GM19455 (cell line): ENCODE data around the gene EYA2.
"Not testable (repeated sequence)": the region's sequence is repeated elsewhere in the genome, so short reads cannot be mapped to it uniquely, and the experiment has no call there.

Experiments used
- ATAC-seq: cut with Tn5 transposase; IDR thresholded peaks from one replicate; pipeline ENCODE4 v1.9.1; 2021; ENCODE audit not compliant: unreplicated experiment

The EYA2 gene

DNA sequence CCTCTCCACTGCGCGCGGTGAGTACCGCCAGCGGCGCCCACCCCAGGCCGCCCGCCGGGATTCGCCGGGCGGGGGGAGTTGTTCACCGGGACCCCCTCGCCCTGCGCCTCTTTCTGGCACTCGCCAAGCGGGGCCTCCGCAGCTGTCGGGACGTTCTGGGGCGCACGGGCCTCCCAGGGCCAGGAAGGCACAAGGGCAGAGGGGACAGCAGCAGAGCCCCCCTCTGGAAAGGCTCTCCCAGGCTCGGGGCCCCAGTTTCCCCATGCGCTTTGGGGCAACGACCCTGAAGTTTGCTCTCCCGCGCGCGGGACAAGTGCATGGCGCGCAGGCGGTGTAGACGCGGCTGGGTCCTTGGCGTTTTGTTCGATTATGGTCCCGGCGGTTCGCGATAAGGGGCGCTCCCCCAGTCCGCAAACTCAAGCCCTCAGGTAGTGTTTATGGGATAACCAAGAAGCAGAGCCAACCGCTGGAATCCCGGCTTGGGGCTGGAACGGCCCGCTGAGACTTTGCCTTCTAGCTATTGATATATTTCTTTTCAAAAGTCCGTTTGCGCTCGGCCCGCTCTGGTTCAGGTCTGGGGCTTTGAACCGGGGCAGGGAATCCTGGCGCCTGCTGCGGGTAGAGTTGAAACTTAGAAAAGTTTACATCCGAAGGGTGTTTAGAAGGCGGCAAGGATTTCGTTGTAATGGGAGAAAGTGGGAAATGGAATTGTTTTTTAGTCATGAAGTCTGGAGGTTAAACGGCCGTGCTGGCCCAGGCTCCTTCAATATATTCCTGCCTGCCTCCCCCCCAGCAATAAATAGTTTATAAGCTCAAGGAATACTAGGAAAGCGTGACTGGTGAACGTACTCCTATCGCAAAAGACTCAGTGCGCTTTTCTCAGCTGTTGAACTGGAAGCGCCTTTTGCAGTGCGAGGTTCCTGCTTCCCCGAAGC is 595 bp downstream of the EYA2 start:
- ATAC-seq, result no peak

DNA sequence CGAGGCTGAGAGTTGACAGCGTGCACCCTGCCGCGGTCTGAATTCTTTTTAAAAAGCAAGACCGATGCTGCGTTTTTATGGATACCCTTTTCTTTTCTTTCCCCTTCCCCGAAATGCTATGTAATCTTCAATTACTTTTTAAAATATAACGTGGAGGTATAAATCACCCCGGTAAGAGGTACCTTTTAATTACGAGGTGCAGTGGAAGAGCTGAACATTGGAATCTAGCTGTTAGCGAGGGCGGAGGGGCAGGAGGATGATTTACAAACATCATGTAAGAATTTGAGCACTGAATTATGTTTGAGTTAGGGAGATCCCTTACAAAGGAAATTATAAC is 1.2 kb downstream of the EYA2 start:
- ATAC-seq, result no peak

DNA sequence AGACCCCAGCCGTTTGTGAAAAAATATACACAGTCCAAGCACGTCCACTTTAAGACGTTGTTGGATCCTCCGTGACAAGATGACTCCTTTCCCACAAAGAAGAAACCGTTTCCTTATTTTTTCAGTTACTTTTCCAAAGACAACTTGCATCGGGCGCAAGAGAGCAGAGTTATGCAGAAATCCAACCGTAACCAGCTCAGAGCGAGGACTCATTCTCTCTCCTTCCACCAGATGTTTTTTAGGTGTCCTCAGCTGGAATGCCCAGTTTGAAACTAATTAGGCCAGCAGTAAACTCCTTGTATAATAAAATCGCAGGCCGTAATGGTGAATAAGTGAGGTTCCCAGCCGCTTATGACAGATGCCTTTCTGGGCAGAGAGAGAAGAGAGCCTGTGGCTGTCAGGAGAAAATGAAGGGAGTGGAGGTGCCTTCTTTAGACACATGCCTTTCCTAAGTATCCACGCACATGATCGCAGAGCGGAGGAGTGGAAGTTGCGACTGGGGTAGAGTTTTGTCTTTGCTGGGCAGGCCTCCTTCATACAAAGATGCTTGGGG is 2.8 kb downstream of the EYA2 start:
- ATAC-seq, result no peak

DNA sequence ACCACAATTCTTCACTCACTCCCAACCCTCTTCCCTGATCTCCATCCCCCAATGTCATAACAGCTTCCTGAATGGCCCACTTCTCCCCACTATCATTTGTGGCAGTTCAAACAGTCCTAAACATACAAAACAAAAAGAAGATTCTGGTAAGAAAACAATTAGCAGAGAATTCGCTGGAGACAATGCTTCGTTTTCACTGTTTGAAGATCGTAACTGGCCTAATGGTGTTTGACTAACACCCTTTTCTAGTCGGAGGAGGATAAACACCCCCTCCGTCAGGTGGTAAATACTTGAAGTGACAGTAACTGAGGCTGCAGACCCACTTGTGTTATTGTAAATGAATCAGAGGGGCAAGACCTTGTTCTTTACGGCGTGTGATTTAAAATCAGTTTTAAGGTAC is 3.8 kb downstream of the EYA2 start:
- ATAC-seq, result no peak

DNA sequence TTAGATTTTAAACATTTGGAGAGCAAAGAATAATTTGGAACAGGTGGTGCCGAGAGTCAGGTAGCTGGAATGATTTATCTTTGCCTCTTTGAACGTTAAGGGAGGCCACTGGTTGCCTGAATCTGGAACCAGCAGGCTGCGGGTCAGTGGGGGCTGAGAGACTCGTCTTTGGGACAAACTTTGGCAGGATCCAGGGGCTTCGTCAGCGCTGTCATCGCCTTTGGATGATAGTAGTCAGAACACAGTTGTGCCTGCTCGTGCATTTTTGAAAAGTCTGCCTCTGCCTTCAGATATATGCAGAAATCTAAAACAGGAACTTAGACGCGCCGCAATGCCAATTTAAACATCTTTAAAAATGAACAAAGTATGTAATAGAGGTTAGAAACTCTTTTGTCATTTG is 5.0 kb downstream of the EYA2 start:
- ATAC-seq, result no peak

DNA sequence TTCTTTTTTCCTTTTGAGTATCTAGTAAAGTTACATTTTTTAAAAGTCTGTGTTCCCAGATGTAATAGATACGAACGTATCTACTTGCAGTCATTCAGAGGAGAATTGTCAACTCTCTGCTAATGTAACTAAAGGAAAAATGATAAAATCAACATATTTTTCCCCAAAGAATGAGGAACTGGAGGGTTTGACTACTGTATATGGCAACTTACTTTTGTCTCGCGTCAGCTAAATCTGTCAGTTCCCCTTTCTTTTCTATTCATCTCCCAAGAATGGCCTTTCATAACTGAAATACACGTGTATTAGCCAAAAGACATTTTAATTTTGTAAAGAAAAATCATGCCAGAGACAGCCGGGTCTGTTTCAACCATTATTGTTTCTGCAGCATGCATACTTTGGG is 5.4 kb downstream of the EYA2 start:
- no peak for ATAC-seq

DNA sequence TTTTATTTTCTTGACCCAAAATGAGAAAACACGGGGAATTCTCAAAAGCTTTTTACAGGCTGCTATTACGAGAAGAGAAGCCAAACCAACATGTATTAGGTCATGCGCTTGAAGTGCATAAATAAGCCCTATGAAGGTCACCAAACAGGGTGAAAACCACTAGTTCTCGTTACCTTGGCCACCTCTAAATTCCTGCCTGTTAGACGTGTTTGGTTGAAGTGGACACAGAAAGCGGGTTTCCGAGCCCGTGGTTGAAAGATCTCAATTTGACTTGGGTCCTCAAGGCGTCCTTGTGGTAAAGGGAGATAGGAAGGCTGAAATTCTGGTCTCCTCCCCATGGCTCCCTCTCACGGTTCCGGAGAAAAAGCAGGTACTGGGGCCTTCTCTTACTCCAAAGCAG is 6.2 kb downstream of the EYA2 start:
- ATAC-seq, result no peak

DNA sequence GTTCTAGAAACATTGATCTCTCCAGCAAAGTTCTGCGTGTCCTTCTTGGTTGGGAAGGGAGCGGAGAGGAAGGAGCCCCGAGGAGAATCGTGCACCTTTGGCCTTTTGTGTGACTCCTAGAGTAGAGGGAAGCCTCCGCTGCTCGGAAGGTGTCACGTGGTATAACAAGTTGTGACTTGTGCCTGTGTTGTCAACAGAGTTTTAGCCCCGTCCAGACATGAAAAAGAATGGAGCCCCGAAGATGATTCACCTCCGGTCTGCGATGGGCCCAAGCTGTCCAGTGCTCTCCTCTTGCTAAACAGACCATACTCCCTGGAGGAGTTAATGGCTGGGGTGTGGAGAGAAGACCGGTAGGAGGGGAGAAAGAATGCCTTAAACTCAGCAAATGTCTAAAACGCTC is 7.0 kb downstream of the EYA2 start:
- no peak for ATAC-seq

DNA sequence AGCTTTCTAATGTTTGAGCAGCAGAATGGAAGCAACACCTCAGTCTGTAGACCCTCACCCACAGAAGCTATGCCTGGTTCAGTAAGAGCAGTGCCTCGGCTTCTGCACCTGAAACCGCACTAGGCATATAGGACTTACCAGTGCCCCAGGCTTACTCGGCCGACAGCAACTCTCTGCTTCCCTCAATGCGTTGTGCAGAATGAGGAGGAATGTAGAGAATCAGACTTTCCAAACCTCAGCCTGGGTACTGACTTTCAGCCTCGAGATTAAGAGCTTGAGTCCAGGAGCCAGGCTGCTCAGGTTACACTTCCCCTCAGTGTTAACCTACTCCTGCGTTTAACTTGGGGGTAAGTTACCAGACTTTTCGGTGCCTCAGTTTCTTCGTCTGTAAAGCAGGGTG is 8.6 kb downstream of the EYA2 start:
- ATAC-seq, result no peak

DNA sequence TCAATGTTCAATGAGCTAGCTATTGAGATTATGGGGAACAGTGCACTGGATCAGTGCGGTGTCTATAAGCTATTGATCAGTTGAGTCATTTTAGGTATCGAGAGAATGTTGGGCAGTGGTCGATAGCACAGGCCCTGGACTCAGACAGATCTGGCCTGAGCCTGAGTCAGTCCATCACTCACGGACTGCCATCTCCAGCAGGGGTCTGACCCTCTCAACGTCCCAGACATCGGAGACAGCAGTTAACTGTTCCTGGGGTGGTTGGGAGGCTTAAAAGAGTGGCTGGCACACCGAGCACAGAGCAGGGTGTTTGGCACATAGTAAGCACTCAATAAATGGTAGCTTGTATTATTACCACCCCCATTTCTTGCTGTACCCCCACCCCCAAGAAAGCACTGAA is 9.3 kb downstream of the EYA2 start:
- no peak for ATAC-seq

DNA sequence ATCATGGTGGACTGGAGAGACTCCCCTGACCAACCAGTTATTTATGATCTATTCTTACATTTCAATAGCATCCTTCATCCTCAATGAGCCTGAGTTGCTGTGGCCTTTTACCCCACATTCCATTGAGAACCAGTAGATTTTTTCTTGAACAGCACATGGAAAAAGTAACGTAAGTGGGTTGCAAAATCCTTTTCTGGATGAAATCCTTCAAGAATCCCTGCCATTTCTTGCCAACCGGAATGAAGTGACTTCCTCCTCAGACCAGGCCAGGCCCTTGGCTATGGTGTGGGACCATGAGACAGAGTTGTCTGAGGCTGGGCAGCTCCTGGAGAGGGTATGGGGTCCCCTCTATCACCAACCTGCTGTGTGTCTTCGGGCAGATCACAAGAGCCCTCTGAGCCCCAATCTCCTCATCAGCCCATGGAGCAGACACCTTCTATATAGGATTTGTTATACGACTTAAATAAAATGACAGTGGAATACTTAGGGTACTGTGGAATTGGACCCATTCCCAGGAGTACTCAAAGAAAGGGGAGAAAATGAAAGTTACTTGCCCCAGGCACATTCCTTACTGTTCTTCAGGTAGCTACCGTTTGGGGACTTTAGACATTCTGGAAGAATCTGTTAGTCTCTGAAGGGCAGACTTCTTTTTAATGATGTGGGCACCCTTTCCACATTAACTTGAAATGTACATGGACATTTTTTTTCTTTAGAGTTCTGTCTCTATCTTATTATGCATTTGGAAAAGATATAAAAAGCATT is 10.9 kb downstream of the EYA2 start:
- ATAC-seq, result no peak

DNA sequence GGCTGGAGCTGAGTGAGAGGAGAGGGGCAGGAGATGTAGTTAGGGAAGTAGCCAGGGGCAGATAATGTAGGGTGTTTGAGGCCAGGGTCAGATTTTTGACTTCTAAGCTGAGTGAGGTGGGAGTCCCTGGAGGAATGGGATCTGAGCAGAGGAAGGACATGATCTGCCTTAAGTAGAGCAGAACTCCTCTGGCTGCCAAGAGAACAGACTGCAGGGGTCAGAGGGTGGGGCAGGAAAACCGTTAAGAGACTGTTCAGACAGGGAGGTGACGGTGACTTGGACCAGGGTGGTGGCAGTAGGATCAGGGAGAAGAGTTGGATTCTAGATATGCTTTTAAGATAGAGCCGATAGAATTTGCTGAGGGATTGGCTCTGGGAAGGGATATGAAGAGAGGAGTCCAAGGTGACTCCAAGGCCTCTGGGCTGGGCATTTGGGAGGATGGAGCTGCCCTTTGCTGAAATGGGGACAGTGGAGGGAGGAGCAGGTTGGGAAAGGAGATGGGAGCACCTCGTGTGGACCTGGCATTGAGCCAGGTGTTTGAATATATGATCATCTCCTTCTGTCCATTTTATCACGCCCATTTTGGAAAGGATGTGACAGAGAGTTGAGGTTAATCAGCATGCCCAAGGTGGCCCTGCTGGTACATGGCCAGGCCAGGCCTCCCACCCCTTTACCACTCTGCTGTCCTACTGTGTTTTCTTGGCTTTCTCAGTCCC is 18.8 kb downstream of the EYA2 start:
- no peak for ATAC-seq

DNA sequence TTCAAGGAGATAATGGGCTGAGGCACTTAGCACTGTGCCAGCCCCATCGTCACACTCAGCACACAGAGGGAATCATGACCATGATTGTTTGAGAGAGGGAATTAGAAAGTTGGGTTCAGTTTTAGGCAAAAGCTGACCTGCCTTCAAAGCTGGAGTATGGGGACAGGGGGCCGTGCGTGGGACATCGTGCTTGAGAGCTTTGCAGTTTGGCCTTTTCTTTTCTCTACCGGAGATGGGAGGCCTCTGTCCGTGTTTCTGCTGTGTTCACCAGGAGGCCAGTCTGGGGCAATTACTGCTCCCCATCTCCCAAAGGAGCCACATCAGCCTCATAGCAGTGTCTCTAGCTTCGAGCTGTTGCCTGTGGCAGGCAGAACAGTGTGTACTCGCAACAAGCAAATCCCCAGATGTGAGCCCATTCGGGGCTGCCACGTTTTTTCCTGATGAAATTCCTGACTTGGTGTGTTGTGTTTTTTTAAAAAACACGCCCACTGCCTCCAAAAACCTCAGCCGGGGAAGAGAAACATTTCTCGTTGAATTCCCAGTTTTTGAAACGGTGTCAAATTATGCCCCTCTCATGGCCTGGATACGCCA is 20.2 kb downstream of the EYA2 start:
- ATAC-seq, result no peak

DNA sequence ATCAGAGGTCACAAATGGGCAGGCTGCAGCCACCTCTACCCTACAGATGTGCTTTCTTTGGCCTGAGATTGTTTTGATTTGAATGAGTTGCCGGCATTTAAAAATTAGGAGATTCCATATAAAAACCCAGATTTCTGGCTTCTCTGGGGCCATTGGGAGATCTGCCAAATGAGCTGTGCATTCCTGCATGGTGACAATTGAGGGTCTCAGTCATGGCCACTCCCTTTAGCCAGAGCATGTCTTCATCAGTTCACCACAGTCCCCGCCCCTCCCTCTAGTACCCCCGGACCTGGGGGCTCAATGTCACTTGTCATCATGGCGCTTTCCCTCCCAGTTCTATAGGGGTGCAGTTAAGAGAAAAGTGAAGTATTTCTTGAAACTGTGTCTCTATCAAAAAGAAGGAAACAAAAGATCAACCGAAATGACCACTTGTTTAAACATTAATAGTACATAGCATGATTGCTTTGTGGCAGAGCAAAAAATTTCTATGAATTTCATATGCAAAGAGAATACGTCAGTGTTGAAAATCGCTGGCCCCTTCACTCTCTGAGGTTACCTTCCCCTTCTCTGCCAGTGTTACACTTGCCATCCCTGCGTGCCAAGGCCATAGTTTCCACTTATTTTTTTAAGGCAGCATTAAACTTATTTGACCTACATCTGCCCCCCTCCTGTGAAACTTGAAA is 21.1 kb downstream of the EYA2 start:
- no peak for ATAC-seq

DNA sequence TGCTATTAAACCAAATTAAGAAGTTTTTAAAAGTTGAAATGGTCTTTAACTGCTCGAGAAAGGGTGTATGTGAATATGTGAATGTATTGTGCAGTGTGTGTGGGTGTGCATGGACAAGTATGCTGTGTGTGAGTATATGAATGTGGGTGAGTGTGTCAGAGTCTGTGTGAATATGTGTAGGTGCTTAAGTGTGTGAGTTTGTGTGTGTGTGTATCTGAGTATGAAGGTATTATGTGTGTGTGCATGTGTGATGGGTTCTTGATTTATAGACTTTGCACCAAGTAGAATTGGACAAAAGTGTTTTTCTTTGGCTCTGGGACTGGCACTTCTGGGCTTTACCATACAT is 21.6 kb downstream of the EYA2 start:
- no peak for ATAC-seq

DNA sequence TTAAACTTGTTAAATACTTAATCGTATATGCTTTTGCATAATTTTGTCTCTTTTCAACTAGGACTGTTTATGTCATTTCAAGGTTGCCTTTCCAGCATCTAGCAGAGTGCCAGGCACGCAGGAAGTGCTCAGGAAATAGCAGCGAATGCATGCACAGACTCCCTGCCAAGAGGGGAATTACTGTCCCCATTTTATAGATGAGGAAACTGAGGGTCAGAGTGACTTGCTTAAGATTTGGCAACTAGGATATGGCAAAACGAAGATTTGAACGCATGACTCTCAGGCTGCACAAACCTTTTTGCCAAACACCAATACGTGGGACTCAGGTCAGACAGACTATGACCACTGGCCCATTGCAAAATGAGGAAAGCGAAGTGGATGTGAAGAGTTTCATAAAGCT is 22.5 kb downstream of the EYA2 start:
- no peak for ATAC-seq

DNA sequence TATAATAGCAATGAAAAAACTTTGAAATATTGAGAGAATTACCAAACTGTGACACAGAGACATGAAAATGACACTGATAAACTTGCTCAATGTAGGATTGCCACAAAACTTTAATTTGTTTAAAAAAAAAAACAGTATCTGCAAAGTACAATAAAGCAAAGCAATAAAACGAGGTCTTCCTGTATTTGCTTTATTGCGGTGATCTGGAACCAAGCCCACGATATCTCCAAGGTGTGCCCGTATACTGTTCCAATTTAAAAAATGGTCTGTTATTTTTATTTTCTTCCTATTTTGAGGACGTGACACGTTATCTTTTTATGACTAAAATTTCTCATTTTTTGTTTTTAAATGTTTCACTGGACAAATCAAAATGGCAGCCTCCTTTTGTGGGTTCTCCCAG is 25.5 kb downstream of the EYA2 start:
- no peak for ATAC-seq

DNA sequence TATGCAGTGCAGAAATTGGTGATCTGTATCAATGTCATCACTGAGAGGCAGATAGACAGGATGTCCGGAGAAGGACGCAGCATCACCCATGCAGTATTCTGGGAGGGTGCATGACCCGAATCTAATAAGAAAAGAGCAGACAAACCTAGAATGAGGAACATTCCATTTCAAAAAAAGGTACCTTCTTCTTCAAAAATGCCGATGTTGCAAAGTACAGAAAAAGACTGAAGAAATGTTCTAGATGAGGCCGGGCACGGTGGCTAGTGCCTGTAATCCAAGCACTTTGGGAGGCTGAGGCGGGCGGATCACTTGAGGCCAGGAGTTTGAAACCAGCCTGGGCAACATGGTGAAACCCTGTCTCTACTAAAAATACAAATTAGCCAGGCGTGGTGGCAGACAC is 28.2 kb downstream of the EYA2 start:
- ATAC-seq, result not testable (repeated sequence)

DNA sequence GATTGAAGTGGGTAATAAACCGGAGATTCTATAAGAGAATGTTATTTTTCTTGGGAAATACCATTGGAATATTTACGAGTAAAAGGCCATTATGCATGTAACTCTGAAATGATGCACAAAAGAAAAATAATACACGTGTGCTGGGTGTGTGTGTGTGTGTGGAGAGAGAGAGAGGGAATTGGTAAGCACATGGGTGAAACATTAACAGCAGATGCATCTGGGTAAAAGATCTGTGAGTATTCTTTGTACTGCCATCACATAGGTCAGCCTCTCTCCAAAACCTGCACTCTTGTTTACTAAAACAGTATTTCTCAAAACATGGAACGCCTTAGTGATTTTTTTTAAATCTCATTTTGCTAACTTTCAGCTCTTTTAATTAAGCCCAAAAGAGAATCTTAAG is 28.9 kb downstream of the EYA2 start:
- no peak for ATAC-seq

DNA sequence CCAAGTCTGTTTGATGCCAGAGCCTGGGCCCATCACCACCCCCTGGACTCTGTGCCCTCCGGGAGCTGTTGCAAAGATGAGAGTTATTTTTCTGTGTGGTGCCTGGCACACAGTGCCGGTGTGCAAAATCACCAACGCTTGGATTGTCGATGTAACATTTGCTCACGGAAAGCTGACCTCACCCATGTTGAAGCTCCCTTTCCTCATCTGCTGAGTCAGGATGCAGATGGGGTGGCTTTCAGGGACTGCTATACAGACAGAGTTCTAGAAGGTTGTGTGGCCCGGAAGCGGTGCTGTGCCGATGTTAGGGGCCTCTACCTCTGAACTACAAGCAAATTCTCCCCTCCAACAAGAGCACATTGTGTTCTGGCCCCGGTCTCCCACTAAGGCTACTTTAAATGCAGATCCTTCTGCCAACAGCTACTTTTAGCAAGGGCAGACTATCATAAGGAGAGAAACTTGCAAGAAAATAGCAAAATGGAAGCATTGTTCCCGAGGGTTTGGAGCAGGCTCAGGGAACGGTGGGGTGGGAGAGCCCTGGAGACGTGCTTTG is 34.0 kb downstream of the EYA2 start:
- no peak for ATAC-seq
